Hepatic stellate cell (primary cell): Measurements from ENCODE around the gene DNMT3A.
A peak's percentile ranks its signal among the peaks of the same experiment; 100 is the strongest.
"Not testable (repeated sequence)": the region's sequence is repeated elsewhere in the genome, so short reads cannot be mapped to it uniquely, and the experiment has no call there.

Experiments
- DNase-seq: peaks from one replicate; pipeline ENCODE4 v3.0.0; 2011; ENCODE audit warnings: low spot score

The DNMT3A gene

GRCh38 chr2:25234738-25235137 lies 107.0 kb downstream of the DNMT3A start:
- DNase-seq, result no peak

GRCh38 chr2:25233916-25234605 lies 107.7 kb downstream of the DNMT3A start:
- no peak for DNase-seq

GRCh38 chr2:25232248-25232825 lies 109.4 kb downstream of the DNMT3A start:
- no peak for DNase-seq

- DNase-seq, result no peak
Measured at GRCh38 chr2:25230948-25231311, 110.8 kb downstream of the DNMT3A start.

GRCh38 chr2:25230198-25230947 lies 111.4 kb downstream of the DNMT3A start:
- no peak for DNase-seq

- DNase-seq, result peak; percentile 68
Measured at GRCh38 chr2:25229279-25230197, 112.2 kb downstream of the DNMT3A start.

- DNase-seq, result peak; percentile 93
Measured at GRCh38 chr2:25228848-25229278, 112.9 kb downstream of the DNMT3A start.

- no peak for DNase-seq
Measured at GRCh38 chr2:25227576-25227975, 114.1 kb downstream of the DNMT3A start.

GRCh38 chr2:25226827-25227226 lies 114.9 kb downstream of the DNMT3A start:
- no peak for DNase-seq

GRCh38 chr2:25222477-25223121 lies 119.1 kb downstream of the DNMT3A start:
- DNase-seq, result no peak

- DNase-seq, result no peak
Measured at GRCh38 chr2:25221579-25221978, 120.1 kb downstream of the DNMT3A start.

- DNase-seq, result no peak
Measured at GRCh38 chr2:25220313-25220712, 121.4 kb downstream of the DNMT3A start.

GRCh38 chr2:25219621-25220020 lies 122.1 kb downstream of the DNMT3A start:
- DNase-seq, result no peak

- DNase-seq, result no peak
Measured at GRCh38 chr2:25218100-25218499, 123.6 kb downstream of the DNMT3A start.

- DNase-seq, result no peak
Measured at GRCh38 chr2:25215948-25216679, 125.6 kb downstream of the DNMT3A start.

GRCh38 chr2:25215232-25215631 lies 126.5 kb downstream of the DNMT3A start:
- DNase-seq, result no peak

- no peak for DNase-seq
Measured at GRCh38 chr2:25213229-25213628, 128.5 kb downstream of the DNMT3A start.

- DNase-seq, result not testable (repeated sequence)
Measured at GRCh38 chr2:25210923-25211322, 130.8 kb downstream of the DNMT3A start.

- DNase-seq, result no peak
Measured at GRCh38 chr2:25207078-25207545, 134.6 kb downstream of the DNMT3A start.

- peak; percentile 45 for DNase-seq
Measured at GRCh38 chr2:25204190-25204838, 137.4 kb downstream of the DNMT3A start.
